Hematopoietic multipotent progenitor cell treated with erythropoietin and hydrocortisone succinate and interleukin-3 and kit ligand, for 17 days (in vitro differentiated cells): Measurements from ENCODE around the gene DPY30.
A peak's percentile ranks its signal among the peaks of the same experiment; 100 is the strongest.

Source experiments
- DNase-seq: peaks from one replicate; pipeline ENCODE4 v3.0.0-alpha.2; 2015; ENCODE audit warnings: low spot score

The DPY30 gene

GRCh38 chr2:32009516-32010256 is 29.9 kb downstream of the DPY30 start:
- peak; percentile 44 for DNase-seq

GRCh38 chr2:32008805-32009515 is 30.6 kb downstream of the DPY30 start:
- peak; percentile 26 for DNase-seq

- no peak for DNase-seq
These were observed 32.5 kb downstream of the DPY30 start for GRCh38 chr2:32007121-32007391.

GRCh38 chr2:32005371-32005976 is 34.1 kb downstream of the DPY30 start:
- no peak for DNase-seq

- no peak for DNase-seq
These were observed 35.8 kb downstream of the DPY30 start for GRCh38 chr2:32003791-32004190.

- DNase-seq = no peak
These were observed 37.2 kb downstream of the DPY30 start for GRCh38 chr2:32002406-32002805.

- DNase-seq = no peak
These were observed 40.2 kb downstream of the DPY30 start for GRCh38 chr2:31999438-31999837.

GRCh38 chr2:31998731-31999383 is 40.7 kb downstream of the DPY30 start:
- DNase-seq = no peak

- no peak for DNase-seq
These were observed 42.0 kb downstream of the DPY30 start for GRCh38 chr2:31997653-31998052.

- no peak for DNase-seq
These were observed 42.9 kb downstream of the DPY30 start for GRCh38 chr2:31996571-31997150.

GRCh38 chr2:31992934-31993333 is 46.7 kb downstream of the DPY30 start:
- no peak for DNase-seq

- DNase-seq = no peak
These were observed 47.5 kb downstream of the DPY30 start for GRCh38 chr2:31992025-31992579.

- no peak for DNase-seq
These were observed 49.7 kb downstream of the DPY30 start for GRCh38 chr2:31989946-31990345.

GRCh38 chr2:31987454-31988220 is 52.0 kb downstream of the DPY30 start:
- no peak for DNase-seq

GRCh38 chr2:31986906-31987305 is 52.7 kb downstream of the DPY30 start:
- DNase-seq = no peak

GRCh38 chr2:31983762-31984467 is 55.7 kb downstream of the DPY30 start:
- no peak for DNase-seq

GRCh38 chr2:31980674-31981356 is 58.8 kb downstream of the DPY30 start:
- DNase-seq = no peak

GRCh38 chr2:31979956-31980355 is 59.6 kb downstream of the DPY30 start:
- no peak for DNase-seq

- no peak for DNase-seq
These were observed 60.6 kb downstream of the DPY30 start for GRCh38 chr2:31979018-31979417.

GRCh38 chr2:31978436-31978835 is 61.2 kb downstream of the DPY30 start:
- no peak for DNase-seq
